Osteoblast (primary cell): ENCODE measurements around the gene SEL1L2. TPM values are rescaled to one million over a fixed set of nuclear protein-coding genes. Genes with fewer than 3 reads are reported as not detected.
A peak's percentile ranks its signal among the peaks of the same experiment; 100 is the strongest.
"Not testable (repeated sequence)": the region's sequence is repeated elsewhere in the genome, so short reads cannot be mapped to it uniquely, and the experiment has no call there.

Experiments
- DNase-seq: peaks from one replicate; pipeline ENCODE4 v3.0.0; 2011; ENCODE audit warnings: low spot score, mixed read lengths; ENCODE audit not compliant: insufficient read length; ENCODE audit errors: missing footprints
- H2AFZ ChIP-seq: 2 replicates; pipeline ENCODE4 v1.6.0; 2011; ENCODE audit warnings: mild to moderate bottlenecking, low read length
- H3K27ac ChIP-seq: 2 replicates; pipeline ENCODE4 v1.5.1; 2011; ENCODE audit warnings: mild to moderate bottlenecking, low read depth, low read length, moderate library complexity
- H3K27me3 ChIP-seq: 2 replicates; pipeline ENCODE4 v1.6.0; 2012; ENCODE audit warnings: mild to moderate bottlenecking, control low read depth, inconsistent platforms, low read length, moderate library complexity; ENCODE audit not compliant: insufficient read depth
- H3K36me3 ChIP-seq: 2 replicates; pipeline ENCODE4 v1.5.1; 2011; ENCODE audit warnings: mild to moderate bottlenecking, low read length, control low read depth, moderate library complexity; ENCODE audit not compliant: insufficient read depth
- H3K4me1 ChIP-seq: 2 replicates; pipeline ENCODE4 v1.5.1; 2011; ENCODE audit warnings: mild to moderate bottlenecking, low read length, control low read depth, moderate library complexity; ENCODE audit not compliant: insufficient read depth
- H3K4me2 ChIP-seq: 2 replicates; pipeline ENCODE4 v1.6.0; 2011; ENCODE audit warnings: mild to moderate bottlenecking, low read length; ENCODE audit not compliant: insufficient read depth
- H3K4me3 ChIP-seq: fragments of 200-600 bp; sonication (generic); 3 replicates; pipeline ENCODE4 v1.5.1; 2012; ENCODE audit warnings: mild to moderate bottlenecking, low read length, inconsistent platforms; ENCODE audit not compliant: insufficient read depth
- H3K79me2 ChIP-seq: 2 replicates; pipeline ENCODE4 v1.6.0; 2012; ENCODE audit warnings: mild to moderate bottlenecking, low read length, control low read depth, inconsistent platforms; ENCODE audit not compliant: insufficient read depth
- H3K9me3 ChIP-seq: 2 replicates; pipeline ENCODE4 v1.5.1; 2011; ENCODE audit warnings: low read depth, low read length, control low read depth
- H4K20me1 ChIP-seq: 2 replicates; pipeline ENCODE4 v1.6.0; 2012; ENCODE audit warnings: mild to moderate bottlenecking, low read length, control low read depth; ENCODE audit not compliant: insufficient read depth
- total RNA-seq: library from RNA; depleted of rRNA; stranded (reverse); fragments of >200 nt; gene quantifications from 2 replicates; pipeline ENCODE4 v1.2.3, GENCODE V29; 2012
- TF ChIP-seq, protein P1 (sequence below): IDR thresholded peaks from 2 replicates; pipeline ENCODE4 v1.5.1; 2011; ENCODE audit warnings: mild to moderate bottlenecking, low read depth, low read length, moderate library complexity; ENCODE audit errors: extremely low read depth

Gene SEL1L2
- total RNA-seq, 1 donor, result not detected

DNA sequence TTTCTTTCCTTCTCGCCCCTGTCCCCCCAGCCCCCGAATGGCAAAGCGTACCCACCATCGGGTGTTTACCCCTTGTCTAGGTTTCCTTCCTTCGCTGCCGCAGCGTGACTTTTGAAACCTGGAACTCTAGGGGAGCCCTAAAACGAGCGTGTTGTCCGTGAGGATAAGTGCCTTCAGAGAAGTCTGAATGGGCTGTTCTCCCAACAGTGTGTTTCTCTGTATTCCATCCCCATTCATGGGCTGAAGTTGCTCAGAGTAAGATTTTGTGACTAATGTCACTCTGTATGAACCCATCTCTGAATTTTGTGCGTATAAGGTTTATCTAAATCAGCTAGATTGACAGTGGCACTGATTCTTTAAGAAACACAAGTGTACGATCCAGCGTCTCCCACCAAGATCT is 5.9 kb upstream of the SEL1L2 start:
- no peaks in the 10 kb centered on the region for H3K79me2 ChIP-seq

DNA sequence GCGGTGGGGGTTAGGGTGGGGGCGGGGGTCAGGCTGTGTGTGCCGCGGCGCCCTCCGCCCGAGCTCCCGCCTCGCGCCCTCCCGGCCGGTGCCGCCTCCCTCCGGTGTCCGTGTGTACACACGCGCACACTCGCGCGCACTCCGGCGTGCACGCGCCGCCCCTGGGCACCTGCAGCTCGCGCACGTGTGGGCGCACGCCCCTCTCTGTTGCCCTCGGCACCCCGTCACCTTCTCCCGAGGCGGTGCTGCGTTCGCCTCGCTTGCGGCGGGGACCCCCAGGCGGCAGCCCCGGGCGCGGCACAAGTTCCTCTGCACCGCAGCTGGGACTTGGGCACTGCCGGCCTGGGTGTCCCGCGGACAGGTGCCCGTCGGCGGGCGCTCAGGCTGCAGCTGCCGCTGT is 5.4 kb upstream of the SEL1L2 start:
- Histone ChIP-seq H3K27ac (no peak overlapping the region), H2AFZ (no peak overlapping the region), H3K4me2 (peak overlapping the region; percentile 62), H3K79me2 (no peaks in the 10 kb centered on the region), H3K4me1 (no peaks in the 10 kb centered on the region), H3K36me3 (no peaks in the 10 kb centered on the region), H3K4me3 (peak overlapping the region; percentile 64), H3K27me3 (no peaks in the 10 kb centered on the region), H3K9me3 (no peaks in the 10 kb centered on the region), H4K20me1 (no peaks in the 10 kb centered on the region)
- DNase-seq, result peak; percentile 61
- TF ChIP-seq, protein P1, sequence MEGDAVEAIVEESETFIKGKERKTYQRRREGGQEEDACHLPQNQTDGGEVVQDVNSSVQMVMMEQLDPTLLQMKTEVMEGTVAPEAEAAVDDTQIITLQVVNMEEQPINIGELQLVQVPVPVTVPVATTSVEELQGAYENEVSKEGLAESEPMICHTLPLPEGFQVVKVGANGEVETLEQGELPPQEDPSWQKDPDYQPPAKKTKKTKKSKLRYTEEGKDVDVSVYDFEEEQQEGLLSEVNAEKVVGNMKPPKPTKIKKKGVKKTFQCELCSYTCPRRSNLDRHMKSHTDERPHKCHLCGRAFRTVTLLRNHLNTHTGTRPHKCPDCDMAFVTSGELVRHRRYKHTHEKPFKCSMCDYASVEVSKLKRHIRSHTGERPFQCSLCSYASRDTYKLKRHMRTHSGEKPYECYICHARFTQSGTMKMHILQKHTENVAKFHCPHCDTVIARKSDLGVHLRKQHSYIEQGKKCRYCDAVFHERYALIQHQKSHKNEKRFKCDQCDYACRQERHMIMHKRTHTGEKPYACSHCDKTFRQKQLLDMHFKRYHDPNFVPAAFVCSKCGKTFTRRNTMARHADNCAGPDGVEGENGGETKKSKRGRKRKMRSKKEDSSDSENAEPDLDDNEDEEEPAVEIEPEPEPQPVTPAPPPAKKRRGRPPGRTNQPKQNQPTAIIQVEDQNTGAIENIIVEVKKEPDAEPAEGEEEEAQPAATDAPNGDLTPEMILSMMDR, result no peak

More for the DNA sequence above, 5.9 kb upstream of the SEL1L2 start:
- Histone ChIP-seq H3K27ac (no peak overlapping the region), H3K27me3 (no peaks in the 10 kb centered on the region), H4K20me1 (no peaks in the 10 kb centered on the region), H3K36me3 (no peaks in the 10 kb centered on the region), H3K4me1 (no peaks in the 10 kb centered on the region), H3K9me3 (no peaks in the 10 kb centered on the region), H3K4me3 (peak overlapping the region; percentile 64), H3K4me2 (peak overlapping the region; percentile 62), H2AFZ (peak overlapping the region; percentile 57)
- TF ChIP-seq, protein P1, result no peak
- DNase-seq, result peak; percentile 56

DNA sequence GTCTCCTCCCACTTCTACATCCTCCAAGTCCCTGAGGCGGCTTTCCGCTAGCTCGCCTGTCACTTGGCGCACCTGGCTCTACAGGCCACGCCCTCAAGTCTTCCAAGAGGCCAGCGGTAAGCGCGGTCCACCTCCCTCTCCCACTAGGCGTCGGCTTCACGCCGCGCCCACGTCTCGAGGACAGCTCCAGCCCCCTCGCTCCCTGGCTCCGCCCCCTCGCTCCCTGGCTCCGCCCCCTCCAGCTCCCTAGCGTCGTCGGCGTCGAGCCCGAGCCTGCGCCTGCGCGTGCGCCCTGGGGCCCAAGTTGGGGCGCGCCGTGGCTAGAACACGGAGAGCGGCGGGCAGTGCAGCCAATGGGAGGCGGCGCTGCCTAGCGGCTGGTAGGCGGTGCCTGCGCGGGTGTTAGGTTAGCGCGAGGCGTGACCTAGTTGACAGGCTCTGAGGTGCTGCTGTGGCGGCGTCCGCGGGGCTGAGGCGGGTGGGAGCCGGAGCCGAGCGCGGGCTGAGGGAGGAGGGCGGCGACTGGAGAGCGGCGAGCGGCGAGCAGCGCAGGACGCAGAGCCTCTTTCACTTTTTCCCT is 4.8 kb upstream of the SEL1L2 start, which contains the start of gene MACROD2:
MACROD2 (plus strand) TSS at position 431 of the 580 bp plus-strand sequence.
- Histone ChIP-seq H3K4me1 (no peaks in the 10 kb centered on the region), H3K27ac (no peak within 1 kb of the TSS), H2AFZ (peak within 1 kb of the TSS; percentile 71), H3K9me3 (no peaks in the 10 kb centered on the region), H4K20me1 (no peaks in the 10 kb centered on the region), H3K27me3 (no peaks in the 10 kb centered on the region), H3K4me3 (peak within 1 kb of the TSS; percentile 64), H3K79me2 (no peaks in the 10 kb centered on the region), H3K36me3 (no peaks in the 10 kb centered on the region), H3K4me2 (peak within 1 kb of the TSS; percentile 62)
- peak; percentile 95 for DNase-seq
- TF ChIP-seq, protein P1, result no peak

DNA sequence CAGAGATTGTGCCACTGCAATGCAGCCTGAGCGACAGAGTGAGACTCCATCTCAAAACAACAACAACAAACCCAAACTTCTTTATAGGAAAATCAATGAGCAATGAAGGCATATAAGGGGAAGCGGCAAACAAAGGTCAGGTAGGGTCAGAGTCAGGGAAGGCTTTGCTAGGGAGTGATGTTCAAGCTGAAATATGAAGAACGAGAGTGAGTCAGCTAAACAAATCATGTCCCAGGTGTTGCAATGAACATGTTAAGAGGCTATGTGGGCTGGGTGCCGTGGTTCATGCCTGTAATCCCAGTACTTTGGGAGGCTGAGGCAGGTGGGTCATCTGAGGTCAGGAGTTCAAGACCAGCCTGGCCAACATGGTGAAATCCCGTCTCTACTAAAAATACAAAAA is 1.5 kb upstream of the SEL1L2 start:
- not testable (repeated sequence) for H3K4me2 ChIP-seq, H3K4me1 ChIP-seq, H3K9me3 ChIP-seq, H4K20me1 ChIP-seq, H2AFZ ChIP-seq, H3K27ac ChIP-seq, H3K36me3 ChIP-seq, H3K79me2 ChIP-seq, H3K27me3 ChIP-seq, H3K4me3 ChIP-seq
- peak; percentile 52 for DNase-seq
